Astrocyte (in vitro differentiated cells and primary cell): ENCODE data around the gene TBC1D8.

ENCODE experiments used
- EZH2 ChIP-seq: IDR thresholded peaks from 2 replicates; pipeline ENCODE4 v1.6.1; 2012; ENCODE audit warnings: mild to moderate bottlenecking, low read length, inconsistent platforms; ENCODE audit not compliant: insufficient read depth
- TF ChIP-seq, protein P1 (sequence below): IDR thresholded peaks from 2 replicates; pipeline ENCODE4 v1.5.1; 2011; ENCODE audit warnings: low read depth, mild to moderate bottlenecking, inconsistent platforms, low read length, moderate library complexity; ENCODE audit not compliant: insufficient read depth

DNA sequence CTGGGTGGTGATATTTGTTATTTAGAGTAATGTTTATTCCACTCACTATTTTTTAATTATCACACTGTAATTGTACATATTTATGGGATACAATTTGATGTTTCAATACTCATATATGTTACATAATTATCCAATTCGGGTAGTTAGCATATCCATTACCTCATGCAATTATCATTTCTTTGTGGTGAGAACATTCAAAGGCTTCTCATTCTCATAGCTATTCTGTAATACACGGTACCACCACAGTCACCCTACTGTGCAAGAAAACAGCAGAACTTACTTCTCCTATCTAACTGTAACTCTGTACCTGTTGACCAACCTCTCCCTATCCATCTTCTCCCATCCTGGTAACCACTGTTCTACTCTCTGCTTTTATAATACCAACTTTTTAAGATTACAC lies 4.6 kb downstream of the TBC1D8 start:
- TF ChIP-seq, protein P1, sequence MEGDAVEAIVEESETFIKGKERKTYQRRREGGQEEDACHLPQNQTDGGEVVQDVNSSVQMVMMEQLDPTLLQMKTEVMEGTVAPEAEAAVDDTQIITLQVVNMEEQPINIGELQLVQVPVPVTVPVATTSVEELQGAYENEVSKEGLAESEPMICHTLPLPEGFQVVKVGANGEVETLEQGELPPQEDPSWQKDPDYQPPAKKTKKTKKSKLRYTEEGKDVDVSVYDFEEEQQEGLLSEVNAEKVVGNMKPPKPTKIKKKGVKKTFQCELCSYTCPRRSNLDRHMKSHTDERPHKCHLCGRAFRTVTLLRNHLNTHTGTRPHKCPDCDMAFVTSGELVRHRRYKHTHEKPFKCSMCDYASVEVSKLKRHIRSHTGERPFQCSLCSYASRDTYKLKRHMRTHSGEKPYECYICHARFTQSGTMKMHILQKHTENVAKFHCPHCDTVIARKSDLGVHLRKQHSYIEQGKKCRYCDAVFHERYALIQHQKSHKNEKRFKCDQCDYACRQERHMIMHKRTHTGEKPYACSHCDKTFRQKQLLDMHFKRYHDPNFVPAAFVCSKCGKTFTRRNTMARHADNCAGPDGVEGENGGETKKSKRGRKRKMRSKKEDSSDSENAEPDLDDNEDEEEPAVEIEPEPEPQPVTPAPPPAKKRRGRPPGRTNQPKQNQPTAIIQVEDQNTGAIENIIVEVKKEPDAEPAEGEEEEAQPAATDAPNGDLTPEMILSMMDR: no peak
- no peak for TF ChIP-seq EZH2
